IMR-90 (cell line): ENCODE data around the gene ANKRD44. TPM values are rescaled to one million over a fixed set of nuclear protein-coding genes. Genes with fewer than 3 reads are reported as not detected.

Source experiments
- ATAC-seq: fragments of 200-7000 bp; cut with Tn5 transposase; 2 replicates; pipeline ENCODE4 v1.9.1; 2020; ENCODE audit warnings: low read depth, mild to moderate bottlenecking, moderate library complexity
- BruUV-seq: library from RNA; stranded (reverse); fragments of 400-500 nt; replicated peaks from 2 replicates; lab custom pipeline; 2021; lab: Mats Ljungman, UMichigan
- CTCF ChIA-PET: fragments of 300-600 bp; formaldehyde crosslinking; extraction: SDS; loops from one replicate; lab custom pipeline; 2021; ENCODE audit warnings: antibody characterized with exemption; lab: Yijun Ruan, JAX
- POLR2A ChIA-PET: fragments of 300-600 bp; sonication (Branson Sonifier 250); formaldehyde crosslinking; loops from one replicate; lab custom pipeline; 2022; ENCODE audit warnings: antibody characterized with exemption; ENCODE audit not compliant: unreplicated experiment; lab: Charles Lee
- DNase-seq: peaks from one replicate; pipeline ENCODE4 v3.0.0; 2013
- H2AFZ ChIP-seq: replicated peaks from 2 replicates; pipeline ENCODE3; 2013; ENCODE audit warnings: low read length, mild to moderate bottlenecking; ENCODE audit not compliant: poor library complexity
- H2AK5ac ChIP-seq: 2 replicates; pipeline ENCODE4 v1.6.1; 2013; ENCODE audit warnings: low read depth, low read length, inconsistent platforms
- H2AK9ac ChIP-seq: replicated peaks from 2 replicates; pipeline ENCODE3; 2013; ENCODE audit warnings: mild to moderate bottlenecking, low read depth, low read length, moderate library complexity; ENCODE audit not compliant: poor library complexity
- H2BK120ac ChIP-seq: 2 replicates; pipeline ENCODE4 v1.6.1; 2013; ENCODE audit warnings: low read depth, low read length, inconsistent platforms
- H2BK15ac ChIP-seq: 3 replicates; pipeline ENCODE4 v1.6.1; 2013; ENCODE audit warnings: low read depth, low read length, inconsistent platforms
- H2BK20ac ChIP-seq: 2 replicates; pipeline ENCODE4 v1.6.1; 2013; ENCODE audit warnings: low read depth, mild to moderate bottlenecking, inconsistent platforms, low read length, moderate library complexity
- H2BK5ac ChIP-seq: 2 replicates; pipeline ENCODE4 v1.6.1; 2013; ENCODE audit warnings: mild to moderate bottlenecking, low read depth, low read length, inconsistent platforms; ENCODE audit not compliant: poor library complexity, severe bottlenecking
- H3K14ac ChIP-seq: replicated peaks from 2 replicates; pipeline ENCODE4 v1.6.1; 2013; ENCODE audit warnings: low read depth, low read length, inconsistent platforms
- H3K18ac ChIP-seq: 2 replicates; pipeline ENCODE4 v1.6.1; 2013; ENCODE audit warnings: low read depth, low read length, control low read depth
- H3K23ac ChIP-seq: 2 replicates; pipeline ENCODE4 v1.6.1; 2013; ENCODE audit warnings: low read depth, low read length, inconsistent platforms
- H3K27ac ChIP-seq: 2 replicates; pipeline ENCODE4 v1.5.1; 2013; ENCODE audit warnings: mild to moderate bottlenecking, control low read depth, low read length; ENCODE audit not compliant: insufficient read depth
- H3K27me3 ChIP-seq: 2 replicates; pipeline ENCODE4 v1.6.1; 2013; ENCODE audit warnings: low read length; ENCODE audit not compliant: control insufficient read depth, insufficient read depth
- H3K36me3 ChIP-seq: 2 replicates; pipeline ENCODE4 v1.6.1; 2013; ENCODE audit warnings: low read length, mixed read lengths; ENCODE audit not compliant: control insufficient read depth, insufficient read depth
- H3K4ac ChIP-seq: 2 replicates; pipeline ENCODE4 v1.6.1; 2013; ENCODE audit warnings: low read depth, low read length, inconsistent platforms
- H3K4me1 ChIP-seq: 2 replicates; pipeline ENCODE4 v1.6.1; 2013; ENCODE audit warnings: low read length, mixed read lengths; ENCODE audit not compliant: control insufficient read depth, insufficient read depth
- H3K4me2 ChIP-seq: 2 replicates; pipeline ENCODE4 v1.6.1; 2013; ENCODE audit warnings: low read depth, mild to moderate bottlenecking, control low read depth, low read length, moderate library complexity
- H3K4me3 ChIP-seq: 2 replicates; pipeline ENCODE4 v1.5.1; 2013; ENCODE audit warnings: low read depth, mild to moderate bottlenecking, control low read depth, low read length, moderate library complexity; ENCODE audit not compliant: insufficient read depth
- H3K56ac ChIP-seq: 2 replicates; pipeline ENCODE4 v1.6.1; 2013; ENCODE audit warnings: low read length, inconsistent platforms; ENCODE audit not compliant: insufficient read depth; ENCODE audit errors: extremely low read depth
- H3K79me1 ChIP-seq, 2 experiments: 2 replicates each; pipeline ENCODE4 v1.6.1; 2013; ENCODE audit warnings: low read length in 2 of 2, inconsistent platforms in 1 of 2, low read depth in 1 of 2
- H3K9ac ChIP-seq: 2 replicates; pipeline ENCODE4 v1.6.1; 2013; ENCODE audit warnings: low read depth, low read length, control low read depth
- H3K9me1 ChIP-seq: 2 replicates; pipeline ENCODE4 v1.6.1; 2013; ENCODE audit warnings: low read length, inconsistent platforms; ENCODE audit not compliant: insufficient read depth
- H3K9me3 ChIP-seq: 2 replicates; pipeline ENCODE4 v1.6.1; 2013; ENCODE audit warnings: low read length; ENCODE audit not compliant: control insufficient read depth, insufficient read depth
- H4K20me1 ChIP-seq: 2 replicates; pipeline ENCODE4 v1.6.1; 2013; ENCODE audit warnings: low read length, inconsistent platforms; ENCODE audit not compliant: insufficient read depth
- H4K5ac ChIP-seq: 2 replicates; pipeline ENCODE4 v1.6.1; 2013; ENCODE audit warnings: mild to moderate bottlenecking, low read depth, low read length, control low read depth
- H4K8ac ChIP-seq, 2 experiments: 2 replicates each; pipeline ENCODE4 v1.6.1; 2013; ENCODE audit warnings: low read depth in 2 of 2, low read length in 2 of 2, control low read depth in 1 of 2, inconsistent platforms in 1 of 2
- H4K91ac ChIP-seq: 2 replicates; pipeline ENCODE4 v1.6.1; 2013; ENCODE audit warnings: low read depth, low read length, inconsistent platforms; ENCODE audit not compliant: insufficient read depth
- BHLHE40 ChIP-seq: fragments of 150-350 bp; IDR thresholded peaks from 2 replicates; pipeline ENCODE4 v1.6.1; 2016; ENCODE audit warnings: mild to moderate bottlenecking, low read depth, low read length
- CEBPB ChIP-seq: IDR thresholded peaks from 2 replicates; pipeline ENCODE4 v1.6.1; 2012; ENCODE audit warnings: low read depth, low read length, improper control_type of control experiment
- CHD1 ChIP-seq: IDR thresholded peaks from 2 replicates; pipeline ENCODE4 v1.6.1; 2012; ENCODE audit warnings: low read depth, low read length, improper control_type of control experiment
- CTCF ChIP-seq: conservative IDR thresholded peaks from 2 replicates; pipeline ENCODE4 v1.5.1; 2012; ENCODE audit warnings: mild to moderate bottlenecking, low read depth, low read length, improper control_type of control experiment
- ELK1 ChIP-seq: fragments of 150-350 bp; IDR thresholded peaks from 2 replicates; pipeline ENCODE4 v1.6.1; 2016; ENCODE audit warnings: low read depth, mild to moderate bottlenecking, low read length, moderate library complexity, borderline replicate concordance
- FOS ChIP-seq: fragments of 150-350 bp; IDR thresholded peaks from 2 replicates; pipeline ENCODE4 v1.6.1; 2016; ENCODE audit warnings: low read depth, low read length
- MAFK ChIP-seq: IDR thresholded peaks from 2 replicates; pipeline ENCODE4 v1.6.1; 2012; ENCODE audit warnings: low read depth, low read length, improper control_type of control experiment
- MAZ ChIP-seq: IDR thresholded peaks from 2 replicates; pipeline ENCODE4 v1.6.1; 2012; ENCODE audit warnings: low read depth, mild to moderate bottlenecking, low read length, improper control_type of control experiment, moderate library complexity, borderline replicate concordance
- MXI1 ChIP-seq: IDR thresholded peaks from 2 replicates; pipeline ENCODE4 v1.6.1; 2012; ENCODE audit warnings: low read depth, mild to moderate bottlenecking, low read length, moderate library complexity, borderline replicate concordance
- NFE2L2 ChIP-seq: fragments of 150-350 bp; IDR thresholded peaks from 2 replicates; pipeline ENCODE4 v1.6.1; 2016; ENCODE audit warnings: low read depth, mild to moderate bottlenecking, low read length
- POLR2A ChIP-seq: IDR thresholded peaks from 2 replicates; pipeline ENCODE4 v1.6.1; 2012; ENCODE audit warnings: mild to moderate bottlenecking, low read depth, low read length
- RAD21 ChIP-seq: IDR thresholded peaks from 2 replicates; pipeline ENCODE4 v1.6.1; 2012; ENCODE audit warnings: low read length, improper control_type of control experiment
- RCOR1 ChIP-seq: IDR thresholded peaks from 2 replicates; pipeline ENCODE4 v1.6.1; 2012; ENCODE audit warnings: mild to moderate bottlenecking, low read length, improper control_type of control experiment; ENCODE audit not compliant: insufficient replicate concordance
- RFX5 ChIP-seq: IDR thresholded peaks from 2 replicates; pipeline ENCODE4 v1.8.0; 2012; ENCODE audit warnings: low read depth, mild to moderate bottlenecking, low read length, moderate library complexity
- SMC3 ChIP-seq: fragments of 150-350 bp; IDR thresholded peaks from 2 replicates; pipeline ENCODE4 v1.6.1; 2016; ENCODE audit warnings: low read depth, mild to moderate bottlenecking, antibody characterized with exemption, low read length, moderate library complexity
- USF2 ChIP-seq: fragments of 150-350 bp; IDR thresholded peaks from 2 replicates; pipeline ENCODE4 v1.6.1; 2017; ENCODE audit warnings: mild to moderate bottlenecking, antibody characterized with exemption, low read length, low read depth
- WGBS, 2 experiments: methylation state at CpG; one replicate each; pipeline versions ENCODE4 v1.1.5 to v1.1.7; 2013; ENCODE audit warnings: missing lambda C conversion rate in 2 of 2; ENCODE audit not compliant: insufficient read length in 1 of 2; ENCODE audit errors: extremely low coverage in 2 of 2; 5-methylcytosine and 5-hydroxymethylcytosine counted together
- dilution Hi-C: fragments of 300-500 bp; cut with HindIII; formaldehyde crosslinking; loops from one replicate; pipeline ENCODE4 v1.14.3; 2018; ENCODE audit warnings: low sequenced_read_pairs; ENCODE audit not compliant: unreplicated experiment
- in situ Hi-C: fragments of 300-500 bp; cut with MboI; formaldehyde crosslinking; loops from 3 replicates; pipeline ENCODE4 v1.14.3; 2019; ENCODE audit warnings: low sequenced_read_pairs, inconsistent platforms, mixed read lengths
- intact Hi-C: fragments of 100-400 bp; cut with micrococcal nuclease; formaldehyde crosslinking; loops from 2 replicates; pipeline ENCODE4 v1.10.0; 2022
- polyA plus RNA-seq, 3 experiments: library from polyadenylated mRNA; depleted of rRNA; stranded (reverse); fragments of >200 nt; gene quantifications; 2 replicates each; pipeline ENCODE4 v1.2.3, GENCODE V29; 2012; ENCODE audit warnings: low replicate concordance in 1 of 3
- total RNA-seq: library from RNA; depleted of rRNA; stranded (reverse); fragments of >200 nt; gene quantifications from 2 replicates; pipeline ENCODE4 v1.2.3, GENCODE V29; 2012

The ANKRD44 gene
- total and polyA plus RNA-seq, 2 of the 4 experiments (the other 2 are of a cell fraction): 5.2 to 15.6 TPM

GRCh38 chr2:197042739-197043196 is 267.8 kb downstream of the ANKRD44 start:
- Histone ChIP-seq H2BK20ac (no peak overlapping the region), H2AK9ac (no peak overlapping the region), H4K20me1 (no peaks in the 10 kb centered on the region), H3K23ac (no peak overlapping the region), H2AK5ac (no peak overlapping the region), H3K4ac (no peak overlapping the region), H2BK15ac (no peak overlapping the region), H3K4me2 (no peak overlapping the region), H3K14ac (no peak overlapping the region), H4K5ac (no peak overlapping the region), H3K4me1 (no peaks in the 10 kb centered on the region), H4K8ac (no peak overlapping the region), H3K4me3 (no peak overlapping the region), H3K27me3 (no peaks in the 10 kb centered on the region), H3K56ac (no peak overlapping the region), H3K9me3 (no peaks in the 10 kb centered on the region), H3K79me1 (no peaks in the 10 kb centered on the region), H3K9ac (no peak overlapping the region), H3K9me1 (no peaks in the 10 kb centered on the region), H2AFZ (no peak overlapping the region), H2BK5ac (no peak overlapping the region), H2BK120ac (no peak overlapping the region), H3K18ac (no peak overlapping the region), H4K91ac (no peak overlapping the region), H3K36me3 (no peaks in the 10 kb centered on the region), H3K27ac (no peak overlapping the region)
- DNase-seq (peak; percentile 11), ATAC-seq (no peak)
- WGBS, 2 experiments: no CpG with 5 or more reads among the region's 5 CpGs
- BruUV-seq: no TSS peak
- dilution Hi-C loops (no loop called here), in situ Hi-C loops (no loop called here), intact Hi-C loops (no loop called here)
- ChIA-PET CTCF (no interaction called here), POLR2A (no interaction called here)
- TF ChIP-seq MXI1 (no peak), RAD21 (no peak), CHD1 (no peak), MAZ (no peak), CTCF (no peak), SMC3 (no peak), FOS (no peak), NFE2L2 (no peak), ELK1 (no peak), MAFK (no peak), RCOR1 (no peak), BHLHE40 (no peak), CEBPB (no peak), POLR2A (no peak), RFX5 (no peak), USF2 (no peak)
